ENCODE measurements around the gene NR2E3.

DNA sequence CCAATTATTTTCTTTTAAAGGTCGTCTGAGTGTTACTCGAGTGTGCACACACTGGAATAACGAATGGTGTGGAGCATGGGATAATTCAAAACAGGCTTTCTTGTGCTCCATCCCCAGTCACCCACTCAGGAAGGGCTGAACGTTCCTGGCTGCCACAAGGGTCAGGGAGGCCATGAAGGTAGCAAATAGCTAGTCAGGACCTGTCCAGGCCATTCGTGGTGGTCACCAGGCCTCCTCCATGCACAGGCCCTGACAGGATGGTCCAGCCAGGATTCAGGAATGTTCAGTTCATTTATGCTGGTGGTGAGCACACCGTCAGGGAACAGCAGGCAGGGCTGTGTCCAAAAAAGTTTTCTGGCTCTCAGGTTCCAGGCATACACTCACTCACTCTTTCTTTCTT lies 11.7 kb upstream of the NR2E3 start:
- no peak for TF ChIP-seq CTCF (conservative IDR thresholded peaks at IDR 0.05; ENCODE audit: low read depth, low read length)
- TF ChIP-seq CEBPB (IDR thresholded peaks at IDR 0.05; ENCODE audit: low read depth, low read length) = no peak
- no peak for TF ChIP-seq POLR2A (IDR thresholded peaks at IDR 0.05; ENCODE audit: low read depth, low read length)
